ENCODE data around the gene SPATA45. TPM values are rescaled to one million over a fixed set of nuclear protein-coding genes. Genes with fewer than 3 reads are reported as not detected.

Gene SPATA45
- total and polyA plus RNA-seq, 2 of the 13 experiments (the other 11 are each of a cell fraction or from before 2014, with no cell fraction given), result 0.17 to 0.64 TPM

- intact Hi-C loops (cut with micrococcal nuclease; ENCODE audit: unreplicated experiment), result no loop called here
- no peak for FAIRE-seq
- no TSS peak for BruUV-seq (replicated peaks)
- peaks cover 51% of the 10 kb centered on the region for H3K79me2 ChIP-seq (ENCODE audit: insufficient read depth, low read length)
- H3K4me1 ChIP-seq (ENCODE audit: insufficient read depth, low read length), result peaks cover 44% of the 10 kb centered on the region
- no peak overlapping the region for H3K4me3 ChIP-seq (replicated peaks in 1 of 3; ENCODE audit: insufficient read depth in 1 of 3, low read depth in 2 of 3, low read length in 3 of 3)
- ATAC-seq, result no peak
- H3K9me3 ChIP-seq (ENCODE audit: low read length), result no peaks in the 10 kb centered on the region
- H2AFZ ChIP-seq (ENCODE audit: low read length), result no peak overlapping the region
- H3K27me3 ChIP-seq (ENCODE audit: control insufficient read depth in 1 of 2, insufficient read depth in 2 of 2, low read length in 2 of 2), result no peaks in the 10 kb centered on the region
- peaks cover 12% of the 10 kb centered on the region for H4K20me1 ChIP-seq (ENCODE audit: insufficient read depth, low read length)
- WGBS (ENCODE audit: low lambda C conversion rate), result 97% methylated on average over 4 of the region's 4 CpGs
- POLR2A ChIA-PET, result no interaction called here
- TF ChIP-seq TBX3 (IDR thresholded peaks at IDR 0.05; ENCODE audit: borderline replicate concordance) (no peak), REXO4 (CRISPR knock-in tag; IDR thresholded peaks at IDR 0.05; ENCODE audit: borderline replicate concordance) (no peak), CBX5 (CRISPR knock-in tag; IDR thresholded peaks at IDR 0.05; ENCODE audit: borderline replicate concordance) (no peak)
- TF ChIP-seq, protein P1, sequence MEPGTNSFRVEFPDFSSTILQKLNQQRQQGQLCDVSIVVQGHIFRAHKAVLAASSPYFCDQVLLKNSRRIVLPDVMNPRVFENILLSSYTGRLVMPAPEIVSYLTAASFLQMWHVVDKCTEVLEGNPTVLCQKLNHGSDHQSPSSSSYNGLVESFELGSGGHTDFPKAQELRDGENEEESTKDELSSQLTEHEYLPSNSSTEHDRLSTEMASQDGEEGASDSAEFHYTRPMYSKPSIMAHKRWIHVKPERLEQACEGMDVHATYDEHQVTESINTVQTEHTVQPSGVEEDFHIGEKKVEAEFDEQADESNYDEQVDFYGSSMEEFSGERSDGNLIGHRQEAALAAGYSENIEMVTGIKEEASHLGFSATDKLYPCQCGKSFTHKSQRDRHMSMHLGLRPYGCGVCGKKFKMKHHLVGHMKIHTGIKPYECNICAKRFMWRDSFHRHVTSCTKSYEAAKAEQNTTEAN (CRISPR knock-in tag; conservative IDR thresholded peaks at IDR 0.05), result no peak
- TF ChIP-seq, protein P2, sequence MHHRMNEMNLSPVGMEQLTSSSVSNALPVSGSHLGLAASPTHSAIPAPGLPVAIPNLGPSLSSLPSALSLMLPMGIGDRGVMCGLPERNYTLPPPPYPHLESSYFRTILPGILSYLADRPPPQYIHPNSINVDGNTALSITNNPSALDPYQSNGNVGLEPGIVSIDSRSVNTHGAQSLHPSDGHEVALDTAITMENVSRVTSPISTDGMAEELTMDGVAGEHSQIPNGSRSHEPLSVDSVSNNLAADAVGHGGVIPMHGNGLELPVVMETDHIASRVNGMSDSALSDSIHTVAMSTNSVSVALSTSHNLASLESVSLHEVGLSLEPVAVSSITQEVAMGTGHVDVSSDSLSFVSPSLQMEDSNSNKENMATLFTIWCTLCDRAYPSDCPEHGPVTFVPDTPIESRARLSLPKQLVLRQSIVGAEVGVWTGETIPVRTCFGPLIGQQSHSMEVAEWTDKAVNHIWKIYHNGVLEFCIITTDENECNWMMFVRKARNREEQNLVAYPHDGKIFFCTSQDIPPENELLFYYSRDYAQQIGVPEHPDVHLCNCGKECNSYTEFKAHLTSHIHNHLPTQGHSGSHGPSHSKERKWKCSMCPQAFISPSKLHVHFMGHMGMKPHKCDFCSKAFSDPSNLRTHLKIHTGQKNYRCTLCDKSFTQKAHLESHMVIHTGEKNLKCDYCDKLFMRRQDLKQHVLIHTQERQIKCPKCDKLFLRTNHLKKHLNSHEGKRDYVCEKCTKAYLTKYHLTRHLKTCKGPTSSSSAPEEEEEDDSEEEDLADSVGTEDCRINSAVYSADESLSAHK (CRISPR knock-in tag; IDR thresholded peaks at IDR 0.05; ENCODE audit: borderline replicate concordance), result no peak
- H3K36me3 ChIP-seq (replicated peaks in 1 of 2; ENCODE audit: control insufficient read depth in 1 of 2, insufficient read depth in 2 of 2, low read length in 2 of 2), result peaks cover 4 to 16% of the 10 kb centered on the region in 2 experiments; a peak in 4 of 5 replicates
- CTCF ChIA-PET (ENCODE audit: low intra/inter-chr PET ratio, low total read pairs), result no interaction called here
- no peak overlapping the region for H3K9ac ChIP-seq (ENCODE audit: insufficient read depth, low read depth, low read length)
- no peak overlapping the region for H3K27ac ChIP-seq (ENCODE audit: extremely low read length, insufficient read depth, low read length)
- in situ Hi-C loops (cut with HindIII; ENCODE audit: extremely low pct_ligation_motif_present, low pct_unique_long_range_greater_than_20kb), result no loop called here
- no peak for DNase-seq (ENCODE audit: low spot score)
- H3K4me2 ChIP-seq (ENCODE audit: low read depth, low read length), result no peak overlapping the region; the same call in 1 of the 2 replicates
Observed at GRCh38 chr1:212864201-212864600, 16.8 kb upstream of the SPATA45 start.

Data from HepG2 (cell line).